Chondrocyte (in vitro differentiated cells): ENCODE measurements around the gene SRSF3. TPM values are rescaled to one million over a fixed set of nuclear protein-coding genes. Genes with fewer than 3 reads are reported as not detected.

Experiments used
- DNase-seq: peaks from one replicate; pipeline ENCODE4 v3.0.0; 2021; ENCODE audit warnings: mixed read lengths, low spot score
- H3K27ac Mint-ChIP-seq: one replicate; pipeline ENCODE4 v1.8.0; 2021; ENCODE audit warnings: mild to moderate bottlenecking, moderate library complexity, mixed read lengths; ENCODE audit not compliant: unreplicated experiment
- H3K27me3 Mint-ChIP-seq: 2 replicates; pipeline ENCODE4 v1.8.0; 2021; ENCODE audit warnings: low read depth, mixed read lengths
- H3K36me3 Mint-ChIP-seq: 2 replicates; pipeline ENCODE4 v1.8.0; 2021; ENCODE audit warnings: low read depth, mixed read lengths
- H3K4me1 Mint-ChIP-seq: 2 replicates; pipeline ENCODE4 v1.8.0; 2021; ENCODE audit warnings: low read depth, mild to moderate bottlenecking, mixed read lengths
- H3K4me3 Mint-ChIP-seq: one replicate; pipeline ENCODE4 v1.8.0; 2021; ENCODE audit warnings: mild to moderate bottlenecking, moderate library complexity, mixed read lengths; ENCODE audit not compliant: unreplicated experiment
- H3K9me3 Mint-ChIP-seq: 2 replicates; pipeline ENCODE4 v1.8.0; 2021; ENCODE audit warnings: low read depth, mixed read lengths
- total RNA-seq: library from RNA; stranded (reverse); gene quantifications from 3 replicates; pipeline ENCODE4 v1.2.1, GENCODE V29; 2021
- TF ChIP-seq, protein P1 (sequence below): fragments of 200-600 bp; sonication (generic); IDR thresholded peaks from 2 replicates; pipeline ENCODE4 v1.5.0; 2021; ENCODE audit warnings: antibody characterized with exemption, mild to moderate bottlenecking, moderate library complexity

The SRSF3 gene
- total RNA-seq, 1 donor from 2014 or later, result 191 TPM

DNA sequence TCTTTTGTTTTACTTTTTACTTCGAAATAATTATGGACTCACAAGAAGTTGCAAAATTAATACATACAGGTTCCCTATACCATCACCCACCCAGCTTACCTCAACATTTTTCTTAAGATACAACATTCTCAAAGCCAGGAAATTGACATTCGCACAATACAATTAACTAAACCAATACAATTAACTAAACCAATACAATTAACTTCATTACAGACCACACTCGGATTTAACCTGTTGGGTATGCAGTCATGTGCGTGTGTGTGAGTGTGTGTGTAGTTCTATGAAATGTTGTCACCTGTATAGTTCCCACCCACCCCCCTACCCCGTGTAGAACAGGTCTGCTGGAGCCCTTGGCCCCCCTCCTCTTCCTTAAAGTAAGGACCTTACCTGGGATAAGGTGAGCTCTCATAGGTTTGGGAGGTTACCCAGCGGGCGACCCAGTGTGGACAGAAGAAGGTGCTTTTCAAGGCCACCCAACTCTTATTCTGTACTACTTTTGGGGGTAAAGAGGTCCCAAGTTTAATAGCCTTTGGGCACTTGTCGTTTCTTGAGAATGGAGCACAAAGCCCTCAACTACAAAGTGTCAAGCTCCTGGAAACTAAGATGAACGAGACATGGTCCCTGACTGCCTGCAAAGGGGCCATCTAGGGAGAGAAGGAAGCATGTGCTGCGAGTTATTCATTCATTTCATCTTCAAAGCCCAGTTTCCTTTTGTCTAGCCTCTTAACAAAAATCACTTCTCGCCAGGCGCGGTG lies 46.3 kb upstream of the SRSF3 start:
- peak overlapping the region; percentile 64 for H3K27ac Mint-ChIP-seq
- H3K36me3 Mint-ChIP-seq, result no peaks in the 10 kb centered on the region
- peaks cover 31% of the 10 kb centered on the region for H3K4me1 Mint-ChIP-seq
- TF ChIP-seq, protein P1, sequence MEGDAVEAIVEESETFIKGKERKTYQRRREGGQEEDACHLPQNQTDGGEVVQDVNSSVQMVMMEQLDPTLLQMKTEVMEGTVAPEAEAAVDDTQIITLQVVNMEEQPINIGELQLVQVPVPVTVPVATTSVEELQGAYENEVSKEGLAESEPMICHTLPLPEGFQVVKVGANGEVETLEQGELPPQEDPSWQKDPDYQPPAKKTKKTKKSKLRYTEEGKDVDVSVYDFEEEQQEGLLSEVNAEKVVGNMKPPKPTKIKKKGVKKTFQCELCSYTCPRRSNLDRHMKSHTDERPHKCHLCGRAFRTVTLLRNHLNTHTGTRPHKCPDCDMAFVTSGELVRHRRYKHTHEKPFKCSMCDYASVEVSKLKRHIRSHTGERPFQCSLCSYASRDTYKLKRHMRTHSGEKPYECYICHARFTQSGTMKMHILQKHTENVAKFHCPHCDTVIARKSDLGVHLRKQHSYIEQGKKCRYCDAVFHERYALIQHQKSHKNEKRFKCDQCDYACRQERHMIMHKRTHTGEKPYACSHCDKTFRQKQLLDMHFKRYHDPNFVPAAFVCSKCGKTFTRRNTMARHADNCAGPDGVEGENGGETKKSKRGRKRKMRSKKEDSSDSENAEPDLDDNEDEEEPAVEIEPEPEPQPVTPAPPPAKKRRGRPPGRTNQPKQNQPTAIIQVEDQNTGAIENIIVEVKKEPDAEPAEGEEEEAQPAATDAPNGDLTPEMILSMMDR, result no peak
- peak overlapping the region; percentile 92 for H3K4me3 Mint-ChIP-seq
- H3K27me3 Mint-ChIP-seq, result no peaks in the 10 kb centered on the region
- no peaks in the 10 kb centered on the region for H3K9me3 Mint-ChIP-seq
- DNase-seq, result peak; percentile 32

GRCh38 chr6:36548401-36548743 lies 45.8 kb upstream of the SRSF3 start:
- H3K4me3 Mint-ChIP-seq, result no peak overlapping the region

GRCh38 chr6:36550473-36551000 lies 43.6 kb upstream of the SRSF3 start:
- peaks cover 16% of the 10 kb centered on the region for H3K4me1 Mint-ChIP-seq
- DNase-seq, result no peak
- no peak overlapping the region for H3K27ac Mint-ChIP-seq
- no peaks in the 10 kb centered on the region for H3K27me3 Mint-ChIP-seq
- no peaks in the 10 kb centered on the region for H3K36me3 Mint-ChIP-seq
- no peaks in the 10 kb centered on the region for H3K9me3 Mint-ChIP-seq
- no peak overlapping the region for H3K4me3 Mint-ChIP-seq
- TF ChIP-seq, protein P1, result no peak

More at GRCh38 chr6:36548401-36548743, 45.8 kb upstream of the SRSF3 start:
- Mint-ChIP-seq H3K36me3 (no peaks in the 10 kb centered on the region), H3K9me3 (no peaks in the 10 kb centered on the region), H3K4me1 (peaks cover 28% of the 10 kb centered on the region), H3K27me3 (no peaks in the 10 kb centered on the region), H3K27ac (no peak overlapping the region)
- TF ChIP-seq, protein P1, result no peak
- peak; percentile 32 for DNase-seq

DNA sequence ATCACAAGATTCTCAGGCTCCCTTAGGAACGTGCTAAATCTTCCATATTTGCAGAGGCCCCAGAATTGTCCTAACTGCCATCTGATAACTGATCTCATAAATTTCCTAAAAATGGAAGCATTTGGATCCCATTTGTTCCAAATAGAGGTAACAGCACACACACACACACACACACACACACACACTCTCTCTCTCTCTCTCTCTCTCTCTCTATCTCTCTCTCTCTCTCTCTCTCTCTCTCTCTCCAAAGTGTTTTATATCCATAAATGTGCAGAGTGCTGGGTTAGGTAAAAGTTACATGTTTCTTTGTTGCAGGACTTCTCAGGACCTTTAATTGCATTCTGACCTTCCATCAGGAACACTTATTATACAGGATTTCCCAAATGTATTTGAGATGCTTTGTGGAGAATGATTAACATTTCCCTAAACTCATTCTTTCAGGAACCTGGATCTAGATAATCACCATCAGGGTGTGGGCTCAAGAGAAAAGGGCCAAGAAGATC lies 38.4 kb upstream of the SRSF3 start:
- Mint-ChIP-seq H3K36me3 (no peaks in the 10 kb centered on the region), H3K27me3 (no peaks in the 10 kb centered on the region), H3K27ac (peak overlapping the region; percentile 63), H3K4me1 (peaks cover 7% of the 10 kb centered on the region), H3K4me3 (no peak overlapping the region), H3K9me3 (no peaks in the 10 kb centered on the region)
- no peak for DNase-seq
- TF ChIP-seq, protein P1, result no peak

- Mint-ChIP-seq H3K36me3 (no peaks in the 10 kb centered on the region), H3K27ac (no peak overlapping the region), H3K4me1 (peaks cover 7% of the 10 kb centered on the region), H3K27me3 (no peaks in the 10 kb centered on the region), H3K9me3 (no peaks in the 10 kb centered on the region), H3K4me3 (no peak overlapping the region)
- DNase-seq, result no peak
- TF ChIP-seq, protein P1, result no peak
Measured at GRCh38 chr6:36556281-36556680, 37.9 kb upstream of the SRSF3 start.
